Pancreas (tissue), 10 donors: ENCODE data around the gene PPARA. TPM values are rescaled to one million over a fixed set of nuclear protein-coding genes. Genes with fewer than 3 reads are reported as not detected.
A peak's percentile ranks its signal among the peaks of the same experiment; 100 is the strongest.

Experiments used
- ATAC-seq, 4 donors: fragments of 200-7000 bp; cut with Tn5 transposase; one replicate each; pipeline versions ENCODE4 v1.8.0 to v1.9.1; 2020; ENCODE audit warnings: mild to moderate bottlenecking in 4 of 4, moderate library complexity in 4 of 4
- DNase-seq, 6 donors: peaks; one replicate each; pipeline ENCODE4 v3.0.0-alpha.2; 2020
- FAIRE-seq: peaks from 2 replicates; lab custom pipeline; 2012; peaks lifted over from hg19 to GRCh38; lab: Jason Lieb, UNC
- H3K27ac ChIP-seq, 4 donors: fragments of 200-600 bp; sonication (generic); 1 replicate in 3 of 4; 2 replicates in 1 of 4; pipeline versions ENCODE4 v1.5.0 to v1.8.0; 2020
- H3K27me3 ChIP-seq, 4 donors: fragments of 200-600 bp; one replicate each; pipeline ENCODE4 v1.8.0; 2021
- H3K36me3 ChIP-seq, 3 donors: fragments of 200-600 bp; sonication (generic) in 1 of 3; one replicate each; pipeline versions ENCODE4 v1.5.0 to v1.8.0; 2020 to 2021
- H3K4me1 ChIP-seq, 3 donors: fragments of 200-600 bp; one replicate each; pipeline ENCODE4 v1.8.0; 2021
- H3K4me3 ChIP-seq, 4 donors: fragments of 200-600 bp; sonication (generic) in 2 of 4; one replicate each; pipeline versions ENCODE4 v1.5.0 to v1.8.0; 2020 to 2021
- H3K9me3 ChIP-seq, 4 donors: fragments of 200-600 bp; one replicate each; pipeline ENCODE4 v1.8.0; 2021
- CTCF ChIP-seq, 4 donors: fragments of 200-600 bp; sonication (generic) in 3 of 4; IDR thresholded peaks; one replicate each; pipeline versions ENCODE4 v1.5.0 to v1.8.0; 2021; ENCODE audit warnings: antibody characterized with exemption in 4 of 4
- WGBS, 2 donors: extraction: QIAGEN DNeasy Blood & Tissue Kit; methylation state at CpG; one replicate each; pipeline ENCODE4 v1.1.7; 2013; 5-methylcytosine and 5-hydroxymethylcytosine counted together
- intact Hi-C, 3 donors: fragments of 100-400 bp; cut with DNase I; formaldehyde crosslinking; loops; one replicate each; pipeline versions ENCODE4 v1.11.1 to v1.14.2; 2022
- polyA plus RNA-seq, 2 donors: library from polyadenylated mRNA; stranded (reverse); fragments of 200-250 nt; gene quantifications; one replicate each; pipeline ENCODE4 v1.2.3, GENCODE V29; 2013
- total RNA-seq, 6 donors: library from RNA; stranded (reverse); fragmentation: NEBNext Ultra II Directional in 4 of 6; extraction: Animal tissue kit (Norgen Biotek cat#: 25700) in 4 of 6; gene quantifications; one replicate each; pipeline versions ENCODE4 v1.2.1 to v1.2.4, GENCODE V29; 2021 to 2023
- donor health status: healthy with polysubstance abuse.
- donor health status: DM: no; HTN: no; CAD: no; lungs with moderate emphysema.
- donor health status: DM: no; HTN: no; CAD: no.
- donor health status: control.
- donor health status: control.
- donor health status: Bipolar disorder and iron deficiency.
- donor health status: DM: yes; HTN: yes; CAD: no.
- donor health status: DM: no; HTN: no; CAD: no.
- donor health status: DM: no; HTN: no; CAD: no.
- donor health status: DM: yes; HTN: yes; CAD: no.

The PPARA gene
- total and polyA plus RNA-seq, 8 donors, result 4.1 to 24.5 (median 14.7) TPM

GRCh38 chr22:46239261-46240048, 89.1 kb downstream of the PPARA start:
- no peak for DNase-seq
- Histone ChIP-seq H3K36me3 (peaks cover 0 to 5% (median 0%) of the 10 kb centered on the region in 3 donors), H3K27ac (no peak overlapping the region), H3K4me1 (peaks cover 0 to 8% (median 0%) of the 10 kb centered on the region in 3 donors), H3K27me3 (no peaks in the 10 kb centered on the region), H3K4me3 (no peak overlapping the region), H3K9me3 (no peaks in the 10 kb centered on the region)
- no peak for FAIRE-seq
- no peak for ATAC-seq
- intact Hi-C loops, result loop anchor here in 1 of 3 donors (10.0 kb wide), 2 partner anchors 65 to 95 kb away; no protein-coding TSS in a partner anchor
- no peak for TF ChIP-seq CTCF (IDR thresholded peaks at IDR 0.05)
- WGBS, 2 donors, result 90 to 96% methylated on average over 19 to 20 of the region's 20 CpGs

GRCh38 chr22:46240073-46240472, 89.7 kb downstream of the PPARA start:
- peaks cover 0 to 2% (median 0%) of the 10 kb centered on the region in 3 donors for H3K36me3 ChIP-seq

GRCh38 chr22:46240506-46240905, 90.2 kb downstream of the PPARA start:
- ATAC-seq, result peak in 1 of 4 donors; percentile 6
- H3K27me3 ChIP-seq, result no peaks in the 10 kb centered on the region
- 81 to 83% methylated on average over 6 of the region's 6 CpGs for WGBS, 2 donors
- no peak overlapping the region for H3K4me3 ChIP-seq
- no peak for FAIRE-seq
- TF ChIP-seq CTCF (IDR thresholded peaks at IDR 0.05), result no peak
- no peaks in the 10 kb centered on the region for H3K36me3 ChIP-seq
- intact Hi-C loops, result loop anchor here in 1 of 3 donors (10.0 kb wide), 2 partner anchors 64 to 96 kb away; no protein-coding TSS in a partner anchor
- no peak for DNase-seq
- H3K4me1 ChIP-seq, result peaks cover 0 to 8% (median 0%) of the 10 kb centered on the region in 3 donors
- no peaks in the 10 kb centered on the region for H3K9me3 ChIP-seq
- H3K27ac ChIP-seq, result peak overlapping the region in 1 of 4 donors; percentile 53

More at GRCh38 chr22:46240073-46240472, 89.7 kb downstream of the PPARA start:
- Histone ChIP-seq H3K9me3 (no peaks in the 10 kb centered on the region), H3K27me3 (no peaks in the 10 kb centered on the region), H3K4me1 (peaks cover 0 to 8% (median 0%) of the 10 kb centered on the region in 3 donors), H3K4me3 (no peak overlapping the region), H3K27ac (no peak overlapping the region)
- TF ChIP-seq CTCF (IDR thresholded peaks at IDR 0.05), result no peak
- no peak for DNase-seq
- WGBS, 2 donors, result 86 to 93% methylated on average over 2 of the region's 2 CpGs
- ATAC-seq, result no peak
- intact Hi-C loops, result loop anchor here in 1 of 3 donors (10.0 kb wide), 2 partner anchors 65 to 95 kb away; no protein-coding TSS in a partner anchor
- no peak for FAIRE-seq

GRCh38 chr22:46240907-46241306, 90.6 kb downstream of the PPARA start:
- Histone ChIP-seq H3K9me3 (no peaks in the 10 kb centered on the region), H3K36me3 (no peaks in the 10 kb centered on the region), H3K27ac (peak overlapping the region in 2 of 4 donors; percentile 31 to 53), H3K4me3 (no peak overlapping the region), H3K27me3 (no peaks in the 10 kb centered on the region), H3K4me1 (peaks cover 0 to 8% (median 0%) of the 10 kb centered on the region in 3 donors)
- ATAC-seq, result peak in 1 of 4 donors; percentile 8
- WGBS, 2 donors, result 51 to 69% methylated on average over 7 of the region's 7 CpGs
- no peak for FAIRE-seq
- TF ChIP-seq CTCF (IDR thresholded peaks at IDR 0.05), result no peak
- DNase-seq, result no peak
- intact Hi-C loops, result loop anchor here in 1 of 3 donors (10.0 kb wide), 2 partner anchors 64 to 96 kb away; no protein-coding TSS in a partner anchor
